ENCODE measurements around the gene SAAL1. TPM values are rescaled to one million over a fixed set of nuclear protein-coding genes. Genes with fewer than 3 reads are reported as not detected.

SAAL1 gene
- polyA plus RNA-seq, 4 donors: 22.2 to 28.6 (median 27.3) TPM

GRCh38 chr11:18088366-18088765, 17.5 kb downstream of the SAAL1 start:
- no peak for DNase-seq (ENCODE audit: low read depth in 4 of 4, low spot score in 3 of 4)

- no peak for DNase-seq (ENCODE audit: low read depth in 4 of 4, low spot score in 3 of 4)
Observed at GRCh38 chr11:18081551-18081950, 24.3 kb downstream of the SAAL1 start.

DNA sequence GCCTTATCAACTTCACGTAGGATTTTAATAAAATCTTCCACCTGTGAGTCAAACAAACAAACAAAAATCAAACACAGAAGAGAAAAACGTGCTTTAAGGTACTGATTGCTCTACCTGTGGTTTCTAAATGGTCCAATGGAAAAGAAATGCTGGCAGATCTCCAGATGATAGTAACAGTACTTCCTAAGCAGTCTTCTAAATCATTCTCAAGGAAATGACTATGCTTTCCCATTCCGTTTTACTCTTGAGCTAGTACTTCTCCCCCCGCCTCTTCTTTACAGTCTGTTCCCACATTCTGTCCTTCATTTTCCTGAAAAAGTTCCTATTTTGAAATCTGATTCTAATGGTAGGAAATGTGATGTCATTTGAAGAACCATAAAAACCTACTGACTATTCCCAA, 25.4 kb downstream of the SAAL1 start:
- no peak for DNase-seq (ENCODE audit: low read depth in 4 of 4, low spot score in 3 of 4)

GRCh38 chr11:18078909-18079308, 27.0 kb downstream of the SAAL1 start:
- no peak for DNase-seq (ENCODE audit: low read depth in 4 of 4, low spot score in 3 of 4)

GRCh38 chr11:18075444-18075843, 30.4 kb downstream of the SAAL1 start:
- no peak for DNase-seq (ENCODE audit: low read depth in 4 of 4, low spot score in 3 of 4)

DNA sequence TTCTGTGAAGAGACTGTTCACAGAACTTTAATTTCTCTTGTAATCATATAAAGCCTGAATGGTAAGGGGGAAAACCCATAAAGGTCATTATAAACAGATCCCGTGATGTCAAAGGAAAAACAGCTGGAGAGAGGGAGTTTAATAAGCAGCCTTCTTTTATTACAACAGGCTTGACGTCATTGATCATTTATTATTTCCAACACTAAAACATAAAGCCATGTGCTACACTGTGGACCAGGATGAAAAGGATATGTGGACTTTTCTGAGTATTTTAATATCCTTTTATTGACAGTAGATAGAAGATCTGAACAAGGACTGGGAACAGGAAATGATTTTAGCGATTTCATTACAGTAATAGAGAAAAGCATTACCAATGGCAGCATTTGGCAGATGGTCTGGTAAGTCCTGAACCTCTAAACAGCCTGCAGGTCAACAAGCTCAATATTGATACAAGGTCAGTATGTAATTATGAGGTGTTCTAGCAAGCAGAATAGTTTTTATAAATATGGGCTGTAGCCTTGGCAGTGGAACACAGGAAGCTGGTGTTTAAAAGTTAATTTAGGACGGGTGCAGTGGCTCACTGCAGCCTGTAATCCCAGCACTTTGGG, 34.7 kb downstream of the SAAL1 start:
- DNase-seq (ENCODE audit: low read depth in 4 of 4, low spot score in 3 of 4): no peak

- no peak for DNase-seq (ENCODE audit: low read depth in 4 of 4, low spot score in 3 of 4)
Observed at GRCh38 chr11:18067372-18067771, 38.5 kb downstream of the SAAL1 start.

DNA sequence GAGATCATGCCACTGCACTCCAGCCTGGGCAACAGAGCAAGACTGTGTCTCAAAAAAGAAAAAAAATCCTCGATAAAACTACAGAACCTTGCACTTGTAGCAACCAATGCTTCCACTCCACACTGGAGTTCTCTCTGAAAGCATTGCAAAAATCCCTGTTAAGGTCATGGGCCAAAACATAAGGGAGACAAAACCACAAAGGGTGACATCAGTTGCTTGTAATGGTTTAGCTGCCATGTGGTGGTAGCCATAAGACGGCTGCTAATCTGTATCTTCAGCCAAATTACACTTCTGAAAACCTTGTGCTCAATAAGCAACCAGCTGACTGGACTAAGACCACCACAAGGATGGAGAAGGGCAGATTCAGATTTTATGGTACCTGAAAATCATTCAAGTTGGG, 39.3 kb downstream of the SAAL1 start:
- no peak for DNase-seq (ENCODE audit: low read depth in 4 of 4, low spot score in 3 of 4)

GRCh38 chr11:18065572-18065971, 40.3 kb downstream of the SAAL1 start:
- no peak for DNase-seq (ENCODE audit: low read depth in 4 of 4, low spot score in 3 of 4)

DNA sequence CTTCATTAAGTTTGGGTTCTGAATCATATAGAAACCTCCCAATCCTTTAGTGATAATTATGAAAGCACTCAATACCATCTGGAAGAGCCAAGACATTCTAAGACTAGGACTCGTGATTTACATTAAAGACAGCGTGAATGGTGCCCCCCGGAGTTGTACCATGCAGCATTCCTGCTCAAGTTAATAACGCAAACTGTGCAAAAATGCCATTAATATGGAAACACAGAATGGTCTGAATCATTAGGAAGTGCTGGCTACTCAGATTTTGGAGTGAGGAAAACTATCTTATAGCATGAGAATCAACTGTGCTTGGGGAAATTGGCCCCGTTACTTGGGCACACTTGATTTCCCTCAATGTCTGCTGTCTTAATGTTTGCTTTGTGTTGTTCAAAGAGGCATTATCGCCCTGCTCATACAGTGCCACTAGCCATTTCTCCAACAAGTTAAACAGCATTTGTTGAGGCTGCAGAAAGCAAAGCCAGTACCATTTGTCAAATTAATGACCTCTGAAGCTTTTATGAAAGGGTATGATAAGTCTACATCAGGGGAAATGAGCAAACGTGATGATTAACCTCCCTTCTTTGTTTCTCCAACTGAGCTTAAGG, 41.3 kb downstream of the SAAL1 start:
- no peak for DNase-seq (ENCODE audit: low read depth in 4 of 4, low spot score in 3 of 4)

- DNase-seq (ENCODE audit: low read depth in 4 of 4, low spot score in 3 of 4): no peak
Observed at GRCh38 chr11:18063862-18064434, 41.9 kb downstream of the SAAL1 start.

GRCh38 chr11:18063125-18063524, 42.8 kb downstream of the SAAL1 start:
- no peak for DNase-seq (ENCODE audit: low read depth in 4 of 4, low spot score in 3 of 4)

DNA sequence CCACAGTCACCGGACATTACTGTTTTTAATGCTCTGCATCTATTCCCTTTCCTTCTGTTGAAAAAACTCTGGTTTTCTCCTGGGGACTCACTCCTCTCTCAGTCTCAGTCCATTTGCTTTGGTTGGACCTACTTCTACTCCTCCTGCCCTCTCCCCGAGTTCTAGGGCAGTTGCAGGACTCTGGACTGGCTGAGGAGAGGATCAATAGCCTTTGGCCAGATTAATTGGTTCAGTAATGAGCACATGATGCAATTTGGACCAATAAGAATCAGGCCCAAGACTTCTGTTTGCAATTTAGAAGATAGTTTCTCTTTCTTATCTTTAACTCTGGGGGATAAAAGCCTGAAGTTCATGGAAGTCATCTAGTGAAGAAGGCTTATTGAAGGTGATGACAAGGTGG, 44.5 kb downstream of the SAAL1 start:
- DNase-seq (ENCODE audit: low read depth in 4 of 4, low spot score in 3 of 4): no peak

GRCh38 chr11:18056561-18057181, 49.2 kb downstream of the SAAL1 start:
- DNase-seq (ENCODE audit: low read depth in 4 of 4, low spot score in 3 of 4): no peak

DNA sequence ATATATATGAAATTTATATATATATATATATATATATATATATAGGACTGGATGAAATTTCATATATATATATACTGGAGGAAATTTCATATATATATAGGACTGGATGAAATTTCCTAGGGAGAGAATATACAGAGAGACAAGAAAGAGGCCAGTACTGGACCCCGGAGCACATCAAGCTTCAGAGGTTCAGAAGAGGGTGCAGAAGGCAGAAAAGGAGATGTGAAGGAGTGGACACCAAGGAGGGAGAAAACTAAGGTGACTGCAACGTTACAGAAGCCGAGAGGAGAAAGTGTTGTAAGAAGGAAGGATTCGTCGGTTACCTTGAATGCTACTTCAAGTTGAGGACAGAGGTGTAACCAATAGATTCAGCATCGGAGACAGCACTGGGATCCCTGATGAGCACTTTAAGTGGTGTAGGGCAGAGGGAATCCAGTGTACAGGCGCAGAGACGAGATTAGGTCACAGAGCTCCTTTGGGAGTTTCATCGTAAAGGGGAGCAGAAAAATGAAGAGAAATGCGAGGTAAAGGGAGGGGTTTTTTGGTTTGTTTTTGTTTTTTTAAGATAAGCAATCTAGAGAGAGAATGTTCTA, 51.3 kb downstream of the SAAL1 start:
- no peak for DNase-seq (ENCODE audit: low read depth in 4 of 4, low spot score in 3 of 4)

DNA sequence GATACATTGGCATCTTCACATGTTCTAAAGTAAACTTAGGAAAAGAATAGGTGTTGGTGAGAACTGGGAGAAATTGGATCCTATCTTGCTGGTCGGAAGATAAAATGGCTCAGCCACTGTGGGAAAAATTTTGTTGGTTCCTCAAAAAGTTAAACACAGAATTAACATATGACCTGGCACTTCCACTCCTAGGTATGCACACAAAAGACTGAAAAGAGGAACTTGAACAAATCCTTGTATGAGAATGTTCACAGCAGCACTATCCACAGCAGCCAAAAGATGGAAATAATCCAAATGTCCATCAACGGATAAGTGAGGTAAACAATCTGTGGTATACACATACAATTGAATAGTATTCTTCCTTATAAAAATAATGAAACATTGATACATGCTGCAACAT, 55.0 kb downstream of the SAAL1 start:
- no peak for DNase-seq (ENCODE audit: low read depth in 4 of 4, low spot score in 3 of 4)

DNA sequence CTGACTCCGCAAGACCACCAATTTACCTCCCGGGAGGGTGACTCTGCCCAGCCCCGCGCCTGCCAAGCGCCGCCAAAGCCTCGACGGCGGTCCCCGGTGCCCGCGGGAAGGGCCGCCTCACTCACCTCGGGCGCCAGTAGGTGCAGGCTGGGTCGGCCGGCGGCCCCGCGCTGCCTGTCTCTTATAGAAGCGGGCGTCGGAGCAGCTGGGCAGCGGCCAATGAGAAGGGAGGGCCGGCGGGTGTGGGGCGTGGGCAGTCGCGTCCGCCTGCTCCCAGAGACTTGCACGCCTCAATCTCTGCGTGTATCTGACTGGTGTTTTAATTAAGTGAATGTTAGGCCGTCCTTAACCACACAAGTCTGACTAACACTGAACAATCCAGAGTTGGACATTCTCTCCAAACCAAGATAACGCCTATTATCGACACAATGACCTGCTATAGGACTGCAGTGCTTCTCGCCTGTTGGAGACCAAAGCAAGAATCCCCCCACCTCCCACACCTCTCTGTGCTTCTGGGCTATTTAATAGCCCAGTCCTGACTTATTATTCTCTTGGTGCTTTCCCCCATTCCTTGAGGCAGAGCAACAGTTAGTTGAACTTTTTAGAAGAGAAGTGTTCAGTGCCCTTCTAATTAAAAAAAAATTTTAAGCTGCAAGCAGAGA, 59.6 kb downstream of the SAAL1 start, which contains the start of gene TPH1:
Gene TPH1 (minus strand): TSS at position 154 of the 662 bp plus-strand sequence. CDS start 5,507 bp downstream, outside the sequence.
- DNase-seq (ENCODE audit: low read depth in 4 of 4, low spot score in 3 of 4): no peak

- DNase-seq (ENCODE audit: low read depth in 4 of 4, low spot score in 3 of 4): no peak
Observed at GRCh38 chr11:18036456-18036855, 69.4 kb downstream of the SAAL1 start.

All from right renal pelvis (tissue), 4 donors.